ENCODE data around the gene VMA21. TPM values are rescaled to one million over a fixed set of nuclear protein-coding genes. Genes with fewer than 3 reads are reported as not detected.

The VMA21 gene
- 18.1 to 28.4 TPM (median 26.4 TPM) in 5 replicates for total RNA-seq (2022; extraction: Qiagen RNA extraction; ENCODE audit: low read depth)

GRCh38 chrX:151396825-151397740 lies at the start of gene VMA21:
Gene VMA21 (plus strand): TSS chrX:151397206. CDS start chrX:151397309, 103 bp downstream.

Other genes starting within 250 kb of the VMA21 start
- gene GPR50, start 220.6 kb upstream of the VMA21 start, total RNA-seq (2022; extraction: Qiagen RNA extraction; ENCODE audit: low read depth): 0.14 to 0.37 TPM (median 0.14 TPM) in 5 replicates
- not detected in 5 replicates for gene PASD1, start 166.5 kb downstream of the VMA21 start, total RNA-seq (2022; extraction: Qiagen RNA extraction; ENCODE audit: low read depth)

All from A549 treated with GW870086 at 1 μM for 4 hours (cell line).